Activated CD8-positive, alpha-beta T cell treated with anti-CD3 and anti-CD28 coated beads for 36 hours (primary cell): ENCODE data around the gene MYBPH. TPM values are rescaled to one million over a fixed set of nuclear protein-coding genes. Genes with fewer than 3 reads are reported as not detected.

Experiments
- ATAC-seq: fragments of 200-7000 bp; cut with Tn5 transposase; one replicate; pipeline ENCODE4 v1.10.0; 2021; ENCODE audit warnings: mild to moderate bottlenecking, moderate library complexity
- CTCF ChIA-PET: fragments of 350-600 bp; sonication (Branson Sonifier 250); formaldehyde crosslinking; loops from one replicate; lab custom pipeline; 2021; ENCODE audit warnings: antibody characterized with exemption; lab: Charles Lee
- POLR2A ChIA-PET: fragments of 350-600 bp; sonication (Branson Sonifier 250); formaldehyde crosslinking; loops from one replicate; lab custom pipeline; 2021; ENCODE audit warnings: antibody characterized with exemption; lab: Charles Lee
- DNase-seq: peaks from one replicate; pipeline ENCODE4 v3.0.0-alpha.2; 2020
- H3K27ac Mint-ChIP-seq: one replicate; pipeline ENCODE4 v1.8.0; 2021; ENCODE audit warnings: mild to moderate bottlenecking, mixed read lengths
- H3K27me3 Mint-ChIP-seq: one replicate; pipeline ENCODE4 v1.8.0; 2021; ENCODE audit warnings: mixed read lengths
- H3K36me3 Mint-ChIP-seq: one replicate; pipeline ENCODE4 v1.8.0; 2021; ENCODE audit warnings: low read depth, mixed read lengths
- H3K4me1 Mint-ChIP-seq: one replicate; pipeline ENCODE4 v1.8.0; 2021; ENCODE audit warnings: low read depth, mixed read lengths
- H3K4me3 Mint-ChIP-seq: one replicate; pipeline ENCODE4 v1.8.0; 2021; ENCODE audit warnings: mild to moderate bottlenecking, moderate library complexity, mixed read lengths
- H3K9me3 Mint-ChIP-seq: one replicate; pipeline ENCODE4 v1.8.0; 2021; ENCODE audit warnings: mixed read lengths
- CTCF ChIP-seq: fragments of 200-600 bp; IDR thresholded peaks from one replicate; pipeline ENCODE4 v1.8.0; 2022; ENCODE audit warnings: antibody characterized with exemption, mild to moderate bottlenecking
- intact Hi-C: fragments of 100-400 bp; cut with micrococcal nuclease; formaldehyde crosslinking; loops from one replicate; pipeline ENCODE4 v1.10.0; 2022
- total RNA-seq, 2 experiments: library from RNA; stranded (reverse); gene quantifications; one replicate each; pipeline ENCODE4 v1.2.3, GENCODE V29; 2021

The MYBPH gene
- total RNA-seq, 2 experiments from 2014 or later, result not detected

- ChIA-PET CTCF (interaction anchor here (1.0 kb wide), 1 partner anchor 171 kb away, joined by 6 read pairs; no protein-coding TSS in a partner anchor), POLR2A (no interaction called here)
- no peak for TF ChIP-seq CTCF
- Mint-ChIP-seq H3K36me3 (no peaks in the 10 kb centered on the region), H3K4me1 (no peaks in the 10 kb centered on the region), H3K27ac (no peak overlapping the region), H3K4me3 (no peak overlapping the region), H3K27me3 (no peaks in the 10 kb centered on the region), H3K9me3 (no peaks in the 10 kb centered on the region)
- no peak for ATAC-seq
- intact Hi-C loops, result no loop called here
- no peak for DNase-seq
Observed at GRCh38 chr1:203210350-203210749, 34.7 kb upstream of the MYBPH start.

GRCh38 chr1:203208181-203208580, 32.6 kb upstream of the MYBPH start:
- no peak for TF ChIP-seq CTCF
- ChIA-PET CTCF (interaction anchor here (0.8 to 3.0 kb wide), 3 partner anchors 36 to 168 kb away, joined by 3 to 12 read pairs (median 7); no protein-coding TSS in a partner anchor), POLR2A (no interaction called here)
- Mint-ChIP-seq H3K4me3 (no peak overlapping the region), H3K36me3 (no peaks in the 10 kb centered on the region), H3K9me3 (no peaks in the 10 kb centered on the region), H3K27me3 (no peaks in the 10 kb centered on the region), H3K4me1 (no peaks in the 10 kb centered on the region), H3K27ac (no peak overlapping the region)
- ATAC-seq, result no peak
- no peak for DNase-seq
- intact Hi-C loops, result no loop called here

GRCh38 chr1:203207751-203208150, 32.1 kb upstream of the MYBPH start:
- CTCF ChIA-PET, result interaction anchor here (0.8 to 3.1 kb wide), 5 partner anchors 8 to 168 kb away, joined by 3 to 15 read pairs (median 7); no protein-coding TSS in a partner anchor
- no peaks in the 10 kb centered on the region for H3K36me3 Mint-ChIP-seq
- no peaks in the 10 kb centered on the region for H3K9me3 Mint-ChIP-seq
- POLR2A ChIA-PET, result no interaction called here
- H3K4me1 Mint-ChIP-seq, result no peaks in the 10 kb centered on the region
- H3K27ac Mint-ChIP-seq, result no peak overlapping the region
- no peak for ATAC-seq
- TF ChIP-seq CTCF, result no peak
- H3K27me3 Mint-ChIP-seq, result no peaks in the 10 kb centered on the region
- no peak for DNase-seq
- intact Hi-C loops, result no loop called here
- no peak overlapping the region for H3K4me3 Mint-ChIP-seq

- Mint-ChIP-seq H3K4me1 (no peaks in the 10 kb centered on the region), H3K27ac (no peak overlapping the region), H3K36me3 (no peaks in the 10 kb centered on the region), H3K27me3 (no peaks in the 10 kb centered on the region), H3K9me3 (no peaks in the 10 kb centered on the region), H3K4me3 (no peak overlapping the region)
- no peak for TF ChIP-seq CTCF
- ChIA-PET POLR2A (no interaction called here), CTCF (interaction anchor here (1.1 to 3.1 kb wide), 4 partner anchors 10 to 167 kb away, joined by 3 to 15 read pairs (median 6); no protein-coding TSS in a partner anchor)
- ATAC-seq (no peak), DNase-seq (no peak)
- intact Hi-C loops, result no loop called here
Observed at GRCh38 chr1:203206129-203206687, 30.6 kb upstream of the MYBPH start.

GRCh38 chr1:203204756-203205155, 29.1 kb upstream of the MYBPH start:
- Mint-ChIP-seq H3K4me1 (no peaks in the 10 kb centered on the region), H3K4me3 (no peak overlapping the region), H3K9me3 (no peaks in the 10 kb centered on the region), H3K36me3 (no peaks in the 10 kb centered on the region), H3K27ac (no peak overlapping the region), H3K27me3 (no peaks in the 10 kb centered on the region)
- intact Hi-C loops, result no loop called here
- POLR2A ChIA-PET, result no interaction called here
- ATAC-seq (no peak), DNase-seq (no peak)
- TF ChIP-seq CTCF, result no peak
- CTCF ChIA-PET, result interaction anchor here (3.1 kb wide), 1 partner anchor 11 kb away, joined by 15 read pairs; no protein-coding TSS in a partner anchor
